ENCODE measurements around the gene NIT2.

Gene NIT2

GRCh38 chr3:100399341-100400071, 64.9 kb downstream of the NIT2 start:
- Mint-ChIP-seq H3K4me1 (ENCODE audit: low read depth) (peaks cover 71% of the 10 kb centered on the region), H3K36me3 (ENCODE audit: low read depth) (peaks cover 21% of the 10 kb centered on the region), H3K27ac (peak overlapping the region; percentile 87), H3K27me3 (no peaks in the 10 kb centered on the region), H3K9me3 (no peaks in the 10 kb centered on the region), H3K4me3 (peak overlapping the region; percentile 92)

GRCh38 chr3:100400419-100400779, 65.8 kb downstream of the NIT2 start:
- H3K27me3 Mint-ChIP-seq = no peaks in the 10 kb centered on the region
- H3K4me3 Mint-ChIP-seq = peak overlapping the region; percentile 92
- peaks cover 76% of the 10 kb centered on the region for H3K4me1 Mint-ChIP-seq (ENCODE audit: low read depth)

DNA sequence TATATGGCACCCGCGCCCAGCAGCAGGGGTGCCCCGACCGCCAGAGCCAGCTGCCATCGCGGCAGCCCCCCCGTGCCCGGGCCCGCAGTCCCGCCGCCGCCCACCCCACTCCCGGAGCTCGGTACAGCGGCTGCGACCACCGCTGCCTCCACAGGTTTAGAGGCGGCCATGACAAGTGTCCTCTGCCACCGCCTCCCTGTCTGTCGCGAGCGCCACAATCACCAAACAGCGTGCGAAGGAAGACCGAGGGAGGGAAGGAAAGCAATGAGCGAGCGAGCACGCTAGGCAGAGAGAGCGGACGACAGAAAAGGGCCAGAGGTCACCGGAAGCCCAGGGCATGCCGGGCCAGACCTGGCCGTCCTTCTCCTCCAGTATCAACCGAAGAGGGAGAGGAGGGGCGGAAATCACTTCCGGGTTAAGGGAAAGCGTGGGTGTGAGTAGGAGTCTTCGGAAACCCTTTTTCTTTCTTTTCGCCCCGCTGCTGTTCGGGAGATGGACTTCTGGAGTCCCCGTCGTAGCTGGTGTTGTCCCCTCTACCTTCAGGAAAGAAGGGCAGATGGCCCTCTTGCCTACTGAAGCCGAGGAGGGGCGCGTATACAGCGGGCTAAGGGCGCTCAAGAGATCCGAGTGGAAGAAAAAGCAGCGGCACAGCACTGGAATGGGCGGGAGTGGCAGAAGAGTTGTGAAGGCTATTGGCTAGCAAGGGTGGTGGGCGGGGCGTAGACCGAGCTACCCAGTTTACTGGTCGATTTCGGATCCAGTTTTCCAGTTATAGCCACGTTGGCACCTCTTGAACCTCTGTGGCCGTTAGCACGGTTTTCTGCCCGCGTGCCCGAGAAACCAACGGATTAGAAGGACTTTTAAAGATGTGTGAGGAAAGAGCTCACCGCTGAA, 66.5 kb downstream of the NIT2 start, which contains the start of the genes LNP1 and TOMM70:
Gene LNP1, plus strand, starts transcription at position 760 of the 894 bp plus-strand sequence. CDS start 28,191 bp downstream, outside the sequence.
Gene TOMM70, minus strand, starts transcription at position 310 of the 894 bp plus-strand sequence. Its CDS starts 140 bp downstream, at position 170.
- Mint-ChIP-seq H3K4me1 (ENCODE audit: low read depth) (peaks cover 70% of the 10 kb centered on the region), H3K9me3 (no peaks in the 10 kb centered on the region), H3K4me3 (peak within 1 kb of the TSS; percentile 92), H3K27me3 (no peaks in the 10 kb centered on the region), H3K36me3 (ENCODE audit: low read depth) (peaks cover 20% of the 10 kb centered on the region), H3K27ac (peak within 1 kb of the TSS; percentile 100)

More at GRCh38 chr3:100400419-100400779, 65.8 kb downstream of the NIT2 start:
- no peaks in the 10 kb centered on the region for H3K9me3 Mint-ChIP-seq
- H3K36me3 Mint-ChIP-seq (ENCODE audit: low read depth) = peaks cover 25% of the 10 kb centered on the region
- peak overlapping the region; percentile 87 for H3K27ac Mint-ChIP-seq

DNA sequence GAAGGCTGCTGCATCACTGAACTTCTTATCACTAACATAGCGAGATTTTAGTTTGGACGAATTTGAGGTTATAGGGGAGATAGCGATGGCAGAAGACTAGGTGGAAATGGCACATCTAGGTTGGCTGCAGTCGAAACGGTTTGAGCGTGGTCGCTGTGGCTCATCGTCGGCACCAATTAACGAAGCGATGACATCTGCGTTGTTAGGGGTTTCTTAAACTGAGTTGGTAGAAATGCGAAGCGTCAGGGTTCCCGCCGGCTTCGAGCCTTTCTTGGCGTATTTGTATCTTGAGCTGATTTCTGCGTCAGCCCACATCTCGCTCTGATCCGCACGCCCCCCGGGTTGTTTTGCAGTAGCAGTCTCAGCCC, 67.1 kb downstream of the NIT2 start:
- Mint-ChIP-seq H3K9me3 (no peaks in the 10 kb centered on the region), H3K36me3 (ENCODE audit: low read depth) (peaks cover 19% of the 10 kb centered on the region), H3K27ac (peak overlapping the region; percentile 100), H3K4me3 (peak overlapping the region; percentile 92), H3K27me3 (no peaks in the 10 kb centered on the region), H3K4me1 (ENCODE audit: low read depth) (peaks cover 64% of the 10 kb centered on the region)

- peaks cover 21% of the 10 kb centered on the region for H3K36me3 Mint-ChIP-seq (ENCODE audit: low read depth)
- peaks cover 58% of the 10 kb centered on the region for H3K4me1 Mint-ChIP-seq (ENCODE audit: low read depth)
- peaks cover 1% of the 10 kb centered on the region for H3K9me3 Mint-ChIP-seq
- no peaks in the 10 kb centered on the region for H3K27me3 Mint-ChIP-seq
- H3K4me3 Mint-ChIP-seq = peak overlapping the region; percentile 92
- peak overlapping the region; percentile 100 for H3K27ac Mint-ChIP-seq
Observed at GRCh38 chr3:100402256-100402655, 67.7 kb downstream of the NIT2 start.

DNA sequence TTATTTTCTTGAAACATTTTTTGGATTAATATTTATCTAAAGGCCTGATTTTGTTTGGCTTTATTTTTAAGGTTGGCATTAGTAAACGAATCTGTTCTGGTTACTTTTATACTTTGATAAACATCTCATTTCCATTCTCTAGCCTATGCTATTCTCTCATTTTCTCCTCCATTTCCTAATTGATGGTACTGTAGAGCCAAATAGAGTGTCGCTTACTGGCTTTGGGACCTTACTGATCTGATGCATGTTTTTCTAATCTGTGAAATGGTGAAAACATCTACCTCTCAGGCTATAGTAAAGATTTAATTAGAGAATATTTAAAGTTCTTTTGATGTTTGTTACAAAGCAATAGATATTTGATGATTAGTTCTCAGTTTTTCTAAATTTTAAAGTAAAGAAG, 68.3 kb downstream of the NIT2 start:
- peak overlapping the region; percentile 37 for H3K27ac Mint-ChIP-seq
- H3K27me3 Mint-ChIP-seq = no peaks in the 10 kb centered on the region
- peaks cover 8% of the 10 kb centered on the region for H3K9me3 Mint-ChIP-seq
- H3K4me1 Mint-ChIP-seq (ENCODE audit: low read depth) = peaks cover 54% of the 10 kb centered on the region
- H3K4me3 Mint-ChIP-seq = peak overlapping the region; percentile 92
- H3K36me3 Mint-ChIP-seq (ENCODE audit: low read depth) = peaks cover 27% of the 10 kb centered on the region

GRCh38 chr3:100403362-100404249, 69.0 kb downstream of the NIT2 start:
- peak overlapping the region; percentile 92 for H3K4me3 Mint-ChIP-seq
- H3K36me3 Mint-ChIP-seq (ENCODE audit: low read depth) = peaks cover 29% of the 10 kb centered on the region
- H3K9me3 Mint-ChIP-seq = peaks cover 11% of the 10 kb centered on the region
- H3K4me1 Mint-ChIP-seq (ENCODE audit: low read depth) = peaks cover 49% of the 10 kb centered on the region
- H3K27me3 Mint-ChIP-seq = no peaks in the 10 kb centered on the region
- H3K27ac Mint-ChIP-seq = no peak overlapping the region

- Mint-ChIP-seq H3K27me3 (no peaks in the 10 kb centered on the region), H3K36me3 (ENCODE audit: low read depth) (peaks cover 29% of the 10 kb centered on the region), H3K27ac (no peak overlapping the region), H3K4me3 (peak overlapping the region; percentile 92), H3K9me3 (peaks cover 11% of the 10 kb centered on the region), H3K4me1 (ENCODE audit: low read depth) (peaks cover 43% of the 10 kb centered on the region)
Observed at GRCh38 chr3:100404250-100404548, 69.6 kb downstream of the NIT2 start.

GRCh38 chr3:100407164-100407563, 72.6 kb downstream of the NIT2 start:
- Mint-ChIP-seq H3K9me3 (peaks cover 15% of the 10 kb centered on the region), H3K27ac (no peak overlapping the region), H3K36me3 (ENCODE audit: low read depth) (peaks cover 38% of the 10 kb centered on the region), H3K4me3 (no peak overlapping the region), H3K27me3 (no peaks in the 10 kb centered on the region), H3K4me1 (ENCODE audit: low read depth) (peaks cover 26% of the 10 kb centered on the region)

DNA sequence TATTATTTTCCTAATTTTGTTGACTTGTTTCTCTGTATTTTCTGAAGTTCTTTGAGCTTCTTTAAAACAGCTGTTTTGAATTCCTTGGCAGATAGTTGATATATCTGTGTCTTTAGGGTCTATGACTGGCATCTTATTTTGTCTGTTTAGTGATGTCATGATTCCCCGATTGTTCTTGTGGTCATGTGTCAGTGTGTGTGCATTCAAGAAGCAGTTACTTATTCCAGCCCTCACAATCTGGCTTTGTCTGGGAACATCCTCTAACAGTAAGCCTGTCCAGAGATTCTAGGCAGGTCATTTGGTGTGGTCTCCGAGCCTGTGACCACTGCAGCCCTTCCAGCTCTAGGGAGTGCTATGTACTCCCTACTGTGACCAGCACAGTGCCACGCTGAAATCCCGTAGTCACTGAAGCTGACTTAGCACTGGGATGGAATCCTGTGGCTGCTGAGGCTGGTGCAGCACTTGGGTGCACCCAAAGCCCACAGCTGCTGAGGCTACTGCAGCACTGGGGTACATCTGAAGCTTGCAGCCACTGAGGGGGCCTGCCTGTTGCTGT, 73.5 kb downstream of the NIT2 start:
- Mint-ChIP-seq H3K27ac (no peak overlapping the region), H3K36me3 (ENCODE audit: low read depth) (peaks cover 46% of the 10 kb centered on the region), H3K9me3 (peaks cover 20% of the 10 kb centered on the region), H3K4me1 (ENCODE audit: low read depth) (peaks cover 17% of the 10 kb centered on the region), H3K4me3 (no peak overlapping the region), H3K27me3 (no peaks in the 10 kb centered on the region)
